Stimulated activated CD4-positive, alpha-beta T cell treated with anti-CD3 and anti-CD28 coated beads, TNF-alpha, amount 100 ng/mL, for 48 hours (primary cell): ENCODE measurements around the gene BACH2.
A peak's percentile ranks its signal among the peaks of the same experiment; 100 is the strongest.
"Not testable (repeated sequence)": the region's sequence is repeated elsewhere in the genome, so short reads cannot be mapped to it uniquely, and the experiment has no call there.

ENCODE experiments used
- DNase-seq, 3 donors: peaks; one replicate each; pipeline ENCODE4 v3.0.0-alpha.2; 2020; ENCODE audit warnings: low read depth in 3 of 3

BACH2 gene

GRCh38 chr6:89971338-89972024 is 325.2 kb downstream of the BACH2 start:
- not testable (repeated sequence) for DNase-seq

- no peak for DNase-seq
These were observed 325.9 kb downstream of the BACH2 start for GRCh38 chr6:89970609-89971337.

- no peak for DNase-seq
These were observed 326.6 kb downstream of the BACH2 start for GRCh38 chr6:89970072-89970471.

DNA sequence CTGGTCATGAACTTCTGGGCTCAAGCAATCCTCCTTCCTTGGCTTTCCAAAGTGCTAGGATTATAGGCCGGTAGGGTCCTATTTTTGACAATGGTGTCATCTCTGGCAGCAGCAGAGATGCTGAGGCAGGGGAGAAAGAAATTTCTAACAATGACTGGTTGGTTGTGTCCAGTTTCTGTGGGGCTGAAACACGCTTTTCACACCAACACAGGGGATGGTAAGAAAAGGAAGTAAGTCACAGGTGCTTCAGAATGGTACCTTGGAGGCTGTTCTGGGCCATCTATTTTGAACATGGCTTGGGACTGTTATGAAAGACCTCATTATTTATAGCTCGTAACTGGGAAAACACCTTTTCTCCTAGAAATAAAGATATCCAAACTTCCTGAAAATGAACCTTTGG is 329.7 kb downstream of the BACH2 start:
- no peak for DNase-seq

- no peak for DNase-seq
These were observed 330.5 kb downstream of the BACH2 start for GRCh38 chr6:89966228-89966544.

DNA sequence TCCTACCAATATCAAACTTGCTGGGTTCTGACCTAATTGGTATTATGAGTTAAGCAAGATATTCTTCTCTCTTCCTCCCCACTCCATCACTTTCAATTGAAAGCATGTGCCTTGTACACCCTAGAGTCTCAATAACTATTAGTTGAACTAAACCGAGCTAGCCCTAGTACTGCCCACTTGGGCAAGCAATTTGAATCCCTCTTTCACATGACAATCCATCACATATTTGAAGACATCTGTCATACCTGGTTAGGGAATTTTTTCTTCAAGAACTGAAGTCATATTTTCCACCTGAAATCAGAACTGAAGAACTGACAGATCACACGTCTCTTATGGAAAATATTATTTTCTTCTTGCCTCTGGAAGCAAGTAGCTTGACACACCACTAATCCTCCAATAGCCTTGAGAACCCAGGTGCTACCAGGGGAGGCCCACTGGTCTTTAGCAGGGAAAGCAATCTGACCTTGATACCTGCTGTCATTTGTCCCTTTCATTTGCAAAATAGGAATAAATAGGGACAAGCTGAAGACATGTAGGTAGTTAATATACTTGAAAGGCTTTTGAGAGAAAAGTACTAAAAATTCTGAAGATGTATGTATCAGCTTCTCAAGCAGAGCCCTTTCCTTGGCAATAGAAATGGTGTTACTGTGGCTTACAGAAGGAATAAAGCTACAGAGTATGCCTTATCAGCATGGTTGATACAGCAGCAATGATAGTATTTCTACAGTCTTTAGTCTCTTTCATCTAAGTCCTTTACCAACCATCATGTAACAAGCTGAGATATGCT is 331.0 kb downstream of the BACH2 start:
- no peak for DNase-seq

GRCh38 chr6:89963391-89963790 is 333.3 kb downstream of the BACH2 start:
- DNase-seq = no peak

- DNase-seq = no peak
These were observed 335.2 kb downstream of the BACH2 start for GRCh38 chr6:89961481-89961880.

GRCh38 chr6:89959883-89960282 is 336.8 kb downstream of the BACH2 start:
- DNase-seq = no peak

GRCh38 chr6:89956182-89956581 is 340.5 kb downstream of the BACH2 start:
- peak in 1 of 3 donors; percentile 44 for DNase-seq

DNA sequence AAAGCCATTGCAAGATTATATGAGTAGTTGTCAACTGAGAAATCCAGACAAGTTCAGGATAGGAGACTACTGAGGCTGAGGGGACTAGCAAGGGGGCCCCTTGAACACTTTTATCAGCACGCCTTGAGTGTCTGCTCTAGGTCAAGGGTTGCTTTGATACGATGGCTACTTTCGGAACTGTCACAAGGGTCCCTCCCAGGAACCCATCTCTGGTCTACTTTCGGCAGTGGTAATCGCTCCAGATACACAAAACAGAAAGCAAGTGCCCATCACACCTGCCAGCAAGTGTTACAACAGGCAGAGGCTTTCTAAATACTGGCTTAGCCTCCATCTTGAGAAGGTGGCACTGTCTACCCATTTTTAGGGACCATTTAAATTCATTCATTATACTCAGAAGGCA is 341.3 kb downstream of the BACH2 start:
- no peak for DNase-seq

GRCh38 chr6:89954721-89955148 is 341.9 kb downstream of the BACH2 start:
- peak in 1 of 3 donors; percentile 32 for DNase-seq

DNA sequence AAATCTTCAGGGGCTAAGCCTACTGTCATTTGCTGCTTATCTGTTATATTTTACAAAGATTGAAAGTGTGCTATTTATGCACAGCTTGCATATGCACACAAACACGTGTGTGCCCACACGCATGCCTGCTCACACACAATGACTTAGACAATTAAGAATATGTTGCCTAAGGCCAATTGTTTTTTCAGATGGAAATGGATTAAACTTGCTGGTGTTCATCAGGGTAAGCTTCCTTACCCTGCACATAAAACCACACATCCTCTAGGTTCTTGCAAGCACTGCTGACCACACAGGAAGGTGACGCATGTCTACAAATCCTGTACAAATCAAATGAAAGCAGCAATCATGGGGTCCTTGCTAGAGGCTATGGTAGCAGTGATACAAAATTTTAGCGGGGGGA is 344.0 kb downstream of the BACH2 start:
- DNase-seq = peak in 1 of 3 donors; percentile 33

GRCh38 chr6:89952105-89952671 is 344.5 kb downstream of the BACH2 start:
- no peak for DNase-seq

- DNase-seq = no peak
These were observed 345.0 kb downstream of the BACH2 start for GRCh38 chr6:89951574-89952104.

GRCh38 chr6:89950879-89951391 is 345.7 kb downstream of the BACH2 start:
- DNase-seq = no peak

- no peak for DNase-seq
These were observed 346.2 kb downstream of the BACH2 start for GRCh38 chr6:89950446-89950845.

DNA sequence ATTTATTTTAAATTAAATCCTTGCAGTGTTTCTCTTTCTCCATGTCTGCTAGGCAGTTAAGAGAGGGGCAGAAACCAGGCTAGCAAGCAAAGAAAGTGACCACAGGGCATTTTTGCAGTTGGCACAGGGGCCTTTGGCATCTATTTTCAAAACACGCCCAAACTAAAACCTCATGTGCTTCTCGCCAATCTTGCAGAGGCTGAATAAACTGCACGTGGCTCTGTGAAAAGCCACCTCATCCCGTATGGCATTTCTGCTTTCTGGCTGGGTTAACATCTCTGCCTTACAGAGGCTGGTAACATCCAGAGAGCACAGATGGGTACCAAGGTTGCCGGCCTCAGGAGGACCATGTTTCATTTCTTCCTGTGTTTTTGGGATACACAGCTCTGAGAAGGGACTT is 347.8 kb downstream of the BACH2 start:
- DNase-seq = no peak

- no peak for DNase-seq
These were observed 351.7 kb downstream of the BACH2 start for GRCh38 chr6:89944826-89945407.

DNA sequence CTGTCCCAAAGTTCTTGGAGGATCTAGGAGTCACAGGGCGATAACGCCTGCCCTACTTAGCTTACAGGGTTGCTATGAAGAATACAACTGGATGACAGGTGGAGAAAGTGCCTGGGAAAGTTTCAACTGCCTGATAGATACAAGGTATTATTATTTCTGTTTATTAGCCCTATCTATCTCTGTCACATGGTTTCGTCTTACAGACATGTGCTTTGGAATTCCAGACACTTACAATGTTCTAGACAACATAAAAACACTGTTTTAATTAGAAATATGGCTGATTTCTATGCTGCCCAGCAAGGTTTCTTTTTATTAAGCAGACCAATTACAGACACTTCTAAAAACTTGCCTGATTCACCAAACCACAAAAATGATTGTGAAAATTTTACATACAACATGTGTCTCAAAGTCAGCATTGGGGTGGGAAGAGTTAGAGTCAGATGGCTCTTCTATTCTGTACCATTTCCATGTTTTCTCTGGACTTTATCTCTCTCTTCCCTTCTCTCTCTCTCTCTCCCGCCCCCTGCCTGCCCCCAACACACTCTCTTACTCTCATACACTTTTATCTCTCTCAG is 352.4 kb downstream of the BACH2 start:
- no peak for DNase-seq

- DNase-seq = no peak
These were observed 354.0 kb downstream of the BACH2 start for GRCh38 chr6:89942601-89943000.
